ENCODE results near the gene MRPL34. TPM values are rescaled to one million over a fixed set of nuclear protein-coding genes. Genes with fewer than 3 reads are reported as not detected.

The MRPL34 gene
- total RNA-seq, 3 donors from 2014 or later, result 88.5 to 139 (median 98.0) TPM

GRCh38 chr19:17281391-17282304 is 24.0 kb upstream of the MRPL34 start, which contains the start of gene ANKLE1:
Gene ANKLE1, plus strand, starts transcription at chr19:17281901. Its CDS starts 20 bp downstream, at chr19:17281921.
- no peak for DNase-seq (ENCODE audit: low spot score in 2 of 2)
- H3K9me3 ChIP-seq, result no peaks in the 10 kb centered on the region
- H3K4me1 ChIP-seq, result peaks cover 5 to 13% of the 10 kb centered on the region in 2 donors
- H3K27me3 ChIP-seq, result peaks cover 7 to 15% of the 10 kb centered on the region in 2 donors
- H3K27ac ChIP-seq, result no peak within 1 kb of the TSS
- TF ChIP-seq POLR2AphosphoS5 (IDR thresholded peaks at IDR 0.05), result no peak
- no peak for TF ChIP-seq POLR2A (IDR thresholded peaks at IDR 0.05)
- TF ChIP-seq CTCF (IDR thresholded peaks at IDR 0.05), result no peak
- H3K36me3 ChIP-seq, result no peaks in the 10 kb centered on the region
- peak within 1 kb of the TSS; percentile 20 to 67 (median 39) for H3K4me3 ChIP-seq
- intact Hi-C loops (cut with DNase I; ENCODE audit: low total_unique reads), result loop anchor here (10.0 kb wide), 1 partner anchor 217 kb away; no protein-coding TSS in a partner anchor

GRCh38 chr19:17282488-17283125 is 23.1 kb upstream of the MRPL34 start:
- H3K36me3 ChIP-seq, result no peaks in the 10 kb centered on the region
- TF ChIP-seq POLR2A (IDR thresholded peaks at IDR 0.05) (no peak), CTCF (IDR thresholded peaks at IDR 0.05) (peak; percentile 89 to 93 (median 92)), POLR2AphosphoS5 (IDR thresholded peaks at IDR 0.05) (peak in 1 of 3 donors; percentile 13)
- peak; percentile 67 to 90 for DNase-seq (ENCODE audit: low spot score in 2 of 2)
- H3K27me3 ChIP-seq, result peaks cover 7 to 15% of the 10 kb centered on the region in 2 donors
- intact Hi-C loops (cut with DNase I; ENCODE audit: low total_unique reads), result loop anchor here (10.0 kb wide), 1 partner anchor 218 kb away; no protein-coding TSS in a partner anchor
- H3K27ac ChIP-seq, result no peak overlapping the region
- H3K9me3 ChIP-seq, result no peaks in the 10 kb centered on the region
- H3K4me3 ChIP-seq, result peak overlapping the region; percentile 20 to 67 (median 39)
- H3K4me1 ChIP-seq, result peaks cover 5 to 13% of the 10 kb centered on the region in 2 donors

GRCh38 chr19:17283504-17283996 is 22.1 kb upstream of the MRPL34 start:
- Histone ChIP-seq H3K27ac (no peak overlapping the region), H3K27me3 (peaks cover 7 to 15% of the 10 kb centered on the region in 2 donors), H3K4me3 (no peak overlapping the region), H3K9me3 (no peaks in the 10 kb centered on the region), H3K36me3 (no peaks in the 10 kb centered on the region), H3K4me1 (peaks cover 5 to 13% of the 10 kb centered on the region in 2 donors)
- intact Hi-C loops (cut with DNase I; ENCODE audit: low total_unique reads), result loop anchor here (10.0 kb wide), 1 partner anchor 219 kb away; no protein-coding TSS in a partner anchor
- no peak for TF ChIP-seq CTCF (IDR thresholded peaks at IDR 0.05)
- TF ChIP-seq POLR2A (IDR thresholded peaks at IDR 0.05), result no peak
- no peak for TF ChIP-seq POLR2AphosphoS5 (IDR thresholded peaks at IDR 0.05)
- DNase-seq (ENCODE audit: low spot score in 2 of 2), result no peak

- H3K9me3 ChIP-seq, result no peaks in the 10 kb centered on the region
Measured at GRCh38 chr19:17285415-17286135, 20.1 kb upstream of the MRPL34 start.

More at GRCh38 chr19:17285415-17286135, 20.1 kb upstream of the MRPL34 start:
- H3K4me3 ChIP-seq, result no peak overlapping the region
- peaks cover 5 to 13% of the 10 kb centered on the region in 2 donors for H3K4me1 ChIP-seq
- no peak overlapping the region for H3K27ac ChIP-seq
- intact Hi-C loops (cut with DNase I; ENCODE audit: low total_unique reads), result loop anchor here (10.0 kb wide), 1 partner anchor 221 kb away; no protein-coding TSS in a partner anchor
- TF ChIP-seq POLR2AphosphoS5 (IDR thresholded peaks at IDR 0.05) (no peak), CTCF (IDR thresholded peaks at IDR 0.05) (no peak), POLR2A (IDR thresholded peaks at IDR 0.05) (no peak)
- peaks cover 7 to 15% of the 10 kb centered on the region in 2 donors for H3K27me3 ChIP-seq
- no peaks in the 10 kb centered on the region for H3K36me3 ChIP-seq
- no peak for DNase-seq (ENCODE audit: low spot score in 2 of 2)

Data from breast epithelium (tissue), 4 donors.